Hepatocyte (in vitro differentiated cells): ENCODE data around the gene STK39. TPM values are rescaled to one million over a fixed set of nuclear protein-coding genes. Genes with fewer than 3 reads are reported as not detected.

Experiments used
- DNase-seq: peaks from one replicate; pipeline ENCODE4 v3.0.0-alpha.2; 2016; ENCODE audit warnings: low spot score
- H2AFZ ChIP-seq: fragments of 200-600 bp; sonication (generic); 2 replicates; pipeline ENCODE4 v1.6.0; 2016; ENCODE audit warnings: antibody characterized with exemption, mild to moderate bottlenecking
- H3K27ac ChIP-seq: fragments of 200-600 bp; sonication (generic); 2 replicates; pipeline ENCODE4 v1.5.1; 2016; ENCODE audit warnings: mild to moderate bottlenecking
- H3K27me3 ChIP-seq: fragments of 200-600 bp; sonication (generic); 2 replicates; pipeline ENCODE4 v1.6.1; 2016
- H3K36me3 ChIP-seq: fragments of 200-600 bp; sonication (generic); replicated peaks from 2 replicates; pipeline ENCODE4 v1.5.1; 2016; ENCODE audit warnings: low read depth; ENCODE audit not compliant: insufficient read depth
- H3K4me1 ChIP-seq: fragments of 200-600 bp; sonication (generic); 2 replicates; pipeline ENCODE4 v1.5.1; 2016; ENCODE audit warnings: mild to moderate bottlenecking, moderate library complexity; ENCODE audit not compliant: insufficient read depth
- H3K4me2 ChIP-seq: fragments of 200-600 bp; sonication (generic); 2 replicates; pipeline ENCODE4 v1.6.0; 2016
- H3K4me3 ChIP-seq: fragments of 200-600 bp; sonication (generic); 2 replicates; pipeline ENCODE4 v1.5.1; 2016; ENCODE audit warnings: mild to moderate bottlenecking
- H3K79me2 ChIP-seq: fragments of 200-600 bp; sonication (generic); 2 replicates; pipeline ENCODE4 v1.6.0; 2017; ENCODE audit warnings: mild to moderate bottlenecking
- H3K9me2 ChIP-seq: fragments of 200-600 bp; sonication (generic); replicated peaks from 2 replicates; pipeline ENCODE4 v1.6.0; 2017; ENCODE audit warnings: mild to moderate bottlenecking; ENCODE audit not compliant: insufficient read depth
- H3K9me3 ChIP-seq: fragments of 200-600 bp; sonication (generic); 2 replicates; pipeline ENCODE4 v1.5.1; 2016; ENCODE audit warnings: low read depth, mild to moderate bottlenecking
- H4K20me1 ChIP-seq: fragments of 200-600 bp; sonication (generic); 2 replicates; pipeline ENCODE4 v1.6.0; 2016; ENCODE audit warnings: mild to moderate bottlenecking; ENCODE audit not compliant: insufficient read depth, poor library complexity, severe bottlenecking
- EZH2 ChIP-seq: fragments of 200-600 bp; sonication (generic); IDR thresholded peaks from 2 replicates; pipeline ENCODE4 v1.6.1; 2016; ENCODE audit warnings: antibody characterized with exemption, mild to moderate bottlenecking, borderline replicate concordance
- EZH2phosphoT487 ChIP-seq: fragments of 200-600 bp; sonication (generic); IDR thresholded peaks from one replicate; pipeline ENCODE4 v1.6.1; 2018; ENCODE audit warnings: antibody characterized with exemption, mild to moderate bottlenecking, low read depth, moderate library complexity; ENCODE audit not compliant: unreplicated experiment, severe bottlenecking
- WGBS: methylation state at CpG from one replicate; pipeline ENCODE4 v1.1.6; 2016; ENCODE audit warnings: low lambda C conversion rate; ENCODE audit errors: missing lambda C conversion rate; 5-methylcytosine and 5-hydroxymethylcytosine counted together
- polyA plus RNA-seq: library from polyadenylated mRNA; unstranded; fragments of >200 nt; fragmentation: Nextera tagmentation; extraction: Ambion mirVana; gene quantifications from 2 replicates; pipeline ENCODE4 v1.2.1, GENCODE V29; 2016
- total RNA-seq: library from RNA; depleted of rRNA; stranded (reverse); fragments of >200 nt; gene quantifications from 2 replicates; pipeline ENCODE4 v1.2.3, GENCODE V29; 2014
- TF ChIP-seq, protein P1 (sequence below): fragments of 200-600 bp; sonication (generic); IDR thresholded peaks from 2 replicates; pipeline ENCODE4 v1.5.1; 2016; ENCODE audit warnings: antibody characterized with exemption, mild to moderate bottlenecking; ENCODE audit not compliant: poor library complexity

Gene STK39
- total and polyA plus RNA-seq, 2 experiments from 2014 or later, result 26.9 to 39.4 TPM

GRCh38 chr2:168145011-168145410, 102.4 kb downstream of the STK39 start:
- Histone ChIP-seq H3K9me2 (no peaks in the 10 kb centered on the region), H3K9me3 (no peaks in the 10 kb centered on the region), H4K20me1 (no peaks in the 10 kb centered on the region), H3K4me3 (no peak overlapping the region), H3K4me1 (no peaks in the 10 kb centered on the region), H3K4me2 (no peak overlapping the region), H2AFZ (no peak overlapping the region), H3K27ac (no peak overlapping the region), H3K79me2 (no peaks in the 10 kb centered on the region), H3K36me3 (no peaks in the 10 kb centered on the region), H3K27me3 (no peaks in the 10 kb centered on the region)
- DNase-seq, result no peak
- TF ChIP-seq, protein P1, sequence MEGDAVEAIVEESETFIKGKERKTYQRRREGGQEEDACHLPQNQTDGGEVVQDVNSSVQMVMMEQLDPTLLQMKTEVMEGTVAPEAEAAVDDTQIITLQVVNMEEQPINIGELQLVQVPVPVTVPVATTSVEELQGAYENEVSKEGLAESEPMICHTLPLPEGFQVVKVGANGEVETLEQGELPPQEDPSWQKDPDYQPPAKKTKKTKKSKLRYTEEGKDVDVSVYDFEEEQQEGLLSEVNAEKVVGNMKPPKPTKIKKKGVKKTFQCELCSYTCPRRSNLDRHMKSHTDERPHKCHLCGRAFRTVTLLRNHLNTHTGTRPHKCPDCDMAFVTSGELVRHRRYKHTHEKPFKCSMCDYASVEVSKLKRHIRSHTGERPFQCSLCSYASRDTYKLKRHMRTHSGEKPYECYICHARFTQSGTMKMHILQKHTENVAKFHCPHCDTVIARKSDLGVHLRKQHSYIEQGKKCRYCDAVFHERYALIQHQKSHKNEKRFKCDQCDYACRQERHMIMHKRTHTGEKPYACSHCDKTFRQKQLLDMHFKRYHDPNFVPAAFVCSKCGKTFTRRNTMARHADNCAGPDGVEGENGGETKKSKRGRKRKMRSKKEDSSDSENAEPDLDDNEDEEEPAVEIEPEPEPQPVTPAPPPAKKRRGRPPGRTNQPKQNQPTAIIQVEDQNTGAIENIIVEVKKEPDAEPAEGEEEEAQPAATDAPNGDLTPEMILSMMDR, result no peak
- no peak for TF ChIP-seq EZH2
- no peak for TF ChIP-seq EZH2phosphoT487
- 93% methylated on average over 2 of the region's 2 CpGs for WGBS

GRCh38 chr2:168143813-168144212, 103.6 kb downstream of the STK39 start:
- Histone ChIP-seq H4K20me1 (no peaks in the 10 kb centered on the region), H3K36me3 (no peaks in the 10 kb centered on the region), H3K27me3 (no peaks in the 10 kb centered on the region), H3K27ac (no peak overlapping the region), H3K4me1 (no peaks in the 10 kb centered on the region), H2AFZ (no peak overlapping the region), H3K79me2 (no peaks in the 10 kb centered on the region), H3K4me2 (no peak overlapping the region), H3K4me3 (no peak overlapping the region), H3K9me2 (no peaks in the 10 kb centered on the region), H3K9me3 (no peaks in the 10 kb centered on the region)
- WGBS, result 100% methylated on average over 3 of the region's 3 CpGs
- DNase-seq, result no peak
- no peak for TF ChIP-seq EZH2phosphoT487
- TF ChIP-seq, protein P1, result no peak
- TF ChIP-seq EZH2, result no peak

GRCh38 chr2:168140892-168141291, 106.5 kb downstream of the STK39 start:
- H2AFZ ChIP-seq, result no peak overlapping the region
- H3K4me1 ChIP-seq, result peaks cover 6% of the 10 kb centered on the region
- no peaks in the 10 kb centered on the region for H3K36me3 ChIP-seq
- H3K4me3 ChIP-seq, result no peak overlapping the region
- no peak overlapping the region for H3K27ac ChIP-seq
- H3K79me2 ChIP-seq, result no peaks in the 10 kb centered on the region
- no peaks in the 10 kb centered on the region for H3K9me2 ChIP-seq
- H4K20me1 ChIP-seq, result no peaks in the 10 kb centered on the region
- H3K4me2 ChIP-seq, result no peak overlapping the region
- DNase-seq, result no peak
- no peaks in the 10 kb centered on the region for H3K27me3 ChIP-seq
- 92% methylated on average over 5 of the region's 5 CpGs for WGBS
- TF ChIP-seq, protein P1, result no peak
- no peak for TF ChIP-seq EZH2phosphoT487
- no peak for TF ChIP-seq EZH2
- no peaks in the 10 kb centered on the region for H3K9me3 ChIP-seq

DNA sequence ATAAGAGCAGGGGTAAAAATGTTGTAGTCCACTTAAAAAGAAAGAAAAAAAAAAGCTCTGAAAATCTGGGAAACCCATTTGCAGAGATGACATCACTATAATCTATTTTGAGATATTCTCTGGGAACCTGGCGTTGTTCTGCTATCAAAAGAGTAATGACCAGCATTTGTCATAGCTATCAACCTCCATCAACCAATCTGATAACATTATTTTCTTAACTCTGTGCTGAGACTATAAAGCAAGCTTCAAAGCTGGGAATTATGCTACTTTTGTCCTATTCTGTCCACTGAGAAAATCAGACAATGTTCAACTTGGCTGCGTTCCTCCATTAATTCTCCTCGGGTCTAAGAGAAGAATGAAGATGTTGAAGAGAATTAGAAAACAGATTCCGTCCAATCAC, 107.5 kb downstream of the STK39 start:
- Histone ChIP-seq H2AFZ (no peak overlapping the region), H3K4me3 (no peak overlapping the region), H3K4me1 (peaks cover 6% of the 10 kb centered on the region), H3K36me3 (no peaks in the 10 kb centered on the region), H3K79me2 (no peaks in the 10 kb centered on the region), H3K9me3 (no peaks in the 10 kb centered on the region), H3K4me2 (no peak overlapping the region), H3K27me3 (no peaks in the 10 kb centered on the region), H4K20me1 (no peaks in the 10 kb centered on the region), H3K27ac (no peak overlapping the region), H3K9me2 (no peaks in the 10 kb centered on the region)
- whole genome bisulfite sequencing, result 85% methylated on average over 4 of the region's 4 CpGs
- no peak for DNase-seq
- TF ChIP-seq, protein P1, result no peak
- no peak for TF ChIP-seq EZH2
- TF ChIP-seq EZH2phosphoT487, result no peak
